ENCODE data around the gene CTU2. TPM values are rescaled to one million over a fixed set of nuclear protein-coding genes. Genes with fewer than 3 reads are reported as not detected.
A peak's percentile ranks its signal among the peaks of the same experiment; 100 is the strongest.

CTU2 gene
- total and polyA plus RNA-seq, 2 donors from 2014 or later, result 11.1 to 18.8 TPM

- no peak for TF ChIP-seq CTCF (IDR thresholded peaks at IDR 0.05; ENCODE audit: borderline replicate concordance, extremely low read depth, insufficient read depth)
- no peak overlapping the region for H3K27ac ChIP-seq (ENCODE audit: low read depth in 2 of 2, low read length in 2 of 2)
- no peaks in the 10 kb centered on the region for H3K4me1 ChIP-seq (ENCODE audit: control insufficient read depth in 2 of 3, insufficient read depth in 2 of 3, low read depth in 1 of 3, low read length in 3 of 3)
- H3K4me3 ChIP-seq (ENCODE audit: low read length in 3 of 3), result no peak overlapping the region
- DNase-seq (no peak), FAIRE-seq (no peak)
- H3K9ac ChIP-seq (ENCODE audit: low read length in 3 of 3), result no peak overlapping the region
- H3K9me3 ChIP-seq (ENCODE audit: control insufficient read depth in 2 of 3, insufficient read depth in 1 of 3, low read length in 3 of 3), result no peaks in the 10 kb centered on the region
- no peaks in the 10 kb centered on the region for H3K27me3 ChIP-seq (ENCODE audit: control insufficient read depth, insufficient read depth, low read length)
- intact Hi-C loops (cut with DNase I), result no loop called here
- H3K36me3 ChIP-seq (ENCODE audit: control insufficient read depth in 2 of 3, insufficient read depth in 3 of 3, low read length in 3 of 3), result peaks cover 0 to 16% (median 8%) of the 10 kb centered on the region in 3 donors
Measured at GRCh38 chr16:88726981-88727380, 20.7 kb downstream of the CTU2 start.

GRCh38 chr16:88727871-88728270 lies 21.6 kb downstream of the CTU2 start:
- H3K36me3 ChIP-seq (ENCODE audit: control insufficient read depth in 2 of 3, insufficient read depth in 3 of 3, low read length in 3 of 3), result peaks cover 0 to 16% (median 8%) of the 10 kb centered on the region in 3 donors
- no peak overlapping the region for H3K4me3 ChIP-seq (ENCODE audit: low read length in 3 of 3)
- intact Hi-C loops (cut with DNase I), result no loop called here
- DNase-seq (peak in 1 of 5 donors; percentile 60), FAIRE-seq (no peak)
- no peak overlapping the region for H3K9ac ChIP-seq (ENCODE audit: low read length in 3 of 3)
- no peaks in the 10 kb centered on the region for H3K4me1 ChIP-seq (ENCODE audit: control insufficient read depth in 2 of 3, insufficient read depth in 2 of 3, low read depth in 1 of 3, low read length in 3 of 3)
- no peaks in the 10 kb centered on the region for H3K27me3 ChIP-seq (ENCODE audit: control insufficient read depth, insufficient read depth, low read length)
- TF ChIP-seq CTCF (IDR thresholded peaks at IDR 0.05; ENCODE audit: borderline replicate concordance, extremely low read depth, insufficient read depth), result no peak
- H3K27ac ChIP-seq (ENCODE audit: low read depth in 2 of 2, low read length in 2 of 2), result no peak overlapping the region
- H3K9me3 ChIP-seq (ENCODE audit: control insufficient read depth in 2 of 3, insufficient read depth in 1 of 3, low read length in 3 of 3), result no peaks in the 10 kb centered on the region

GRCh38 chr16:88730632-88731607 lies 24.6 kb downstream of the CTU2 start:
- intact Hi-C loops (cut with DNase I), result no loop called here
- no peak for DNase-seq
- no peak overlapping the region for H3K27ac ChIP-seq (ENCODE audit: low read depth in 2 of 2, low read length in 2 of 2)
- peaks cover 0 to 21% (median 19%) of the 10 kb centered on the region in 3 donors for H3K36me3 ChIP-seq (ENCODE audit: control insufficient read depth in 2 of 3, insufficient read depth in 3 of 3, low read length in 3 of 3)
- H3K27me3 ChIP-seq (ENCODE audit: control insufficient read depth, insufficient read depth, low read length), result no peaks in the 10 kb centered on the region
- no peak for TF ChIP-seq CTCF (IDR thresholded peaks at IDR 0.05; ENCODE audit: borderline replicate concordance, extremely low read depth, insufficient read depth)
- no peak overlapping the region for H3K9ac ChIP-seq (ENCODE audit: low read length in 3 of 3)
- no peaks in the 10 kb centered on the region for H3K9me3 ChIP-seq (ENCODE audit: control insufficient read depth in 2 of 3, insufficient read depth in 1 of 3, low read length in 3 of 3)
- no peak overlapping the region for H3K4me3 ChIP-seq (ENCODE audit: low read length in 3 of 3)
- H3K4me1 ChIP-seq (ENCODE audit: control insufficient read depth in 2 of 3, insufficient read depth in 2 of 3, low read depth in 1 of 3, low read length in 3 of 3), result no peaks in the 10 kb centered on the region
- FAIRE-seq, result no peak

Data from kidney (tissue), 14 donors.